ENCODE data around the gene TMEM185B.

TMEM185B gene

DNA sequence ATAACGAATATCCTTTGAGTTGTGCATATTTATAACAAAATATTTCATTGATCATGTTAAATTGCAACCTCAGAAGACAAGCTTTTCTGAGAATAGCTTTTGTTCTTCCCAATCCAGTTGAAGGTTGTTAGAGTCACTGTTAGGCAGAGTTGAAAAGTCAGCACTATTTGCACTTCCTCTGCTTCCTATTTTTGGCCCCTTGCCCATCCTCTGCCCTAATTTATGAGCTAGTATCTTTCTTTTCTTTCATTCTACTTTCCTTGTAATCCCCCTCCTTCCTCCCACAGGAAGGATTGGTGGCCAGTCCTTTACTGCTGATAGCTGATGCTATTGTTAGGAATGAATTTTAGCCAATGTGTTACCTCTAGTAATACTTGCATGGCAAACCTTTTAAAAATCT, 34.3 kb upstream of the TMEM185B start:
- no peaks in the 10 kb centered on the region for H3K27me3 Mint-ChIP-seq
- no peak overlapping the region for H3K4me3 Mint-ChIP-seq
- peak overlapping the region in 1 of 2 donors; percentile 11 for H3K27ac Mint-ChIP-seq
- ATAC-seq (replicated peaks), result no peak
- peaks cover 10% of the 10 kb centered on the region for H3K36me3 Mint-ChIP-seq (ENCODE audit: insufficient read depth)
- no peak for DNase-seq
- H3K9me3 Mint-ChIP-seq, result peaks cover 2 to 7% of the 10 kb centered on the region in 2 donors
- peaks cover 44 to 52% of the 10 kb centered on the region in 2 donors for H3K4me1 Mint-ChIP-seq (ENCODE audit: low read depth in 2 of 2)

DNA sequence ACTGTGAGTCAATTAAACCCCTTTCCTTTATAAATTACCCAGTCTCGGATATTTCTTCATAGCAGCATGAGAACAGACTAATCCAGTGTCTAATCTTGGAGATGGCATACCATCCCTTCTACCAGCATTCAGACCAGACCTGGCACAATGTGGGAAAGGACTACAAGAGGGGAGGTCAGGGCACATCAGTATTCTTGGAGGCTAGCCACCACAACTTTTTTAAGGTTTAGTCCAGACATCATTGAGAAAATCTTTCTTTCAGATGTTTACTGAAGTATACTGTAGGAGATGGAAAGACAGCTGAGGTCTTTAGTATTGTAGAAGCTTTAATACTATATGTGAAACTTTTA, 33.4 kb upstream of the TMEM185B start:
- no peak for ATAC-seq (replicated peaks)
- Mint-ChIP-seq H3K36me3 (ENCODE audit: insufficient read depth) (peaks cover 14% of the 10 kb centered on the region), H3K27ac (no peak overlapping the region), H3K4me3 (no peak overlapping the region), H3K4me1 (ENCODE audit: low read depth in 2 of 2) (peaks cover 53 to 59% of the 10 kb centered on the region in 2 donors), H3K27me3 (no peaks in the 10 kb centered on the region), H3K9me3 (peaks cover 2 to 7% of the 10 kb centered on the region in 2 donors)
- DNase-seq, result no peak

DNA sequence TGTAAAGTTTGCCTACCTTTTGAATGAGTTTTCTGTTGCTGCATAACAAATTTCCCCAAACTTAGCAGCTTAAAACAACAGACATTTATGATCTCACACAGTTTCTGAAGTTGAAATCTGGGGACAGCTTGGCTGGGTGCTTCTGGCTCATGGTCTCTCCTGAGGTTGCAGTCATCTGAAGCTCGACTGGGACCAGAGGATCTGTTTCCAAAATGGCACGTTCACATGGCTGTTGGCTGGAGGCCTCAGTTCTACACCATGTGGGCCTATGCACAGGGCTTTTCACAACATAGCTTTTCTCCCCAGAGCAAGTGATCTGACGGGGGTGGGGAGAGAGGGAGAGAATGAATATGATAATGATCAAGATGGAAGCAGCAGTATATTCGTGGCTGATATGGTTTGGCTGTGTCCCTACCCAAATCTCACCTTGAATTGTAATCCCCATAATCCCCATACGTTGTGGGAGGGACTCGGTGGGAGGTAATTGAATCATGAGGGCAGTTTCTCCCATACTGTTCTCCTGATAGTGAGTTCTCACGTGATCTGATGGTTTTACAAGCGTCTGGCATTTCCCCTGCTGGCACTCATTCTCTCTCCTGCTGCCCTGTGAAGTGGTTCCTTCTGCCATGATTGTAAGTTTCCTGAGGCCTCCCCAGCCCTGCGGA, 32.9 kb upstream of the TMEM185B start:
- ATAC-seq (replicated peaks) (no peak), DNase-seq (no peak)
- H3K27ac Mint-ChIP-seq, result no peak overlapping the region
- no peak overlapping the region for H3K4me3 Mint-ChIP-seq
- peaks cover 14% of the 10 kb centered on the region for H3K36me3 Mint-ChIP-seq (ENCODE audit: insufficient read depth)
- H3K9me3 Mint-ChIP-seq, result peaks cover 2 to 7% of the 10 kb centered on the region in 2 donors
- no peaks in the 10 kb centered on the region for H3K27me3 Mint-ChIP-seq
- peaks cover 55 to 61% of the 10 kb centered on the region in 2 donors for H3K4me1 Mint-ChIP-seq (ENCODE audit: low read depth in 2 of 2)

DNA sequence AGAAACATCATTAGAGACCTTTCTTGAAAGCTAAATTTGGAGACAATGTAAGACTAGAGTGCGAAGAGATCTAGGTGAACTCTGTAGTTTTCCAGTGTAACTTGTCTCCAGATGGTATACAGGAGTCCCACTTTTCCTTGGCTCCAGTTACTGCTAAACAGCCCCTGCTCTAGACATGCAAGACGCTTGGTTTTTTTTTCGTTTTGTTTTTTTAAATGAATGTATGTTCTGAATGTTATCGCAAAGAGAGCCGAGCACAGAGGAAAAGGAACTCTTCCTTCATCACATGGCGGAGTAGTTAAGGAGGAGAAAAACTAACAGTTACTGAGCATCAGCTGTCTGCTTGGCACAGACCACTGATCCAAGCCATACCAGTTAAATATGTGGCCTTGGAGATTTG, 31.9 kb upstream of the TMEM185B start:
- Mint-ChIP-seq H3K9me3 (peaks cover under 1 to 1% of the 10 kb centered on the region in 2 donors), H3K4me3 (peak overlapping the region; percentile 60 to 98), H3K27me3 (peaks cover 0 to 3% of the 10 kb centered on the region in 2 donors), H3K27ac (peak overlapping the region in 1 of 2 donors; percentile 9), H3K36me3 (ENCODE audit: insufficient read depth) (peaks cover 14% of the 10 kb centered on the region), H3K4me1 (ENCODE audit: low read depth in 2 of 2) (peaks cover 49 to 61% of the 10 kb centered on the region in 2 donors)
- ATAC-seq (replicated peaks) (no peak), DNase-seq (no peak)

DNA sequence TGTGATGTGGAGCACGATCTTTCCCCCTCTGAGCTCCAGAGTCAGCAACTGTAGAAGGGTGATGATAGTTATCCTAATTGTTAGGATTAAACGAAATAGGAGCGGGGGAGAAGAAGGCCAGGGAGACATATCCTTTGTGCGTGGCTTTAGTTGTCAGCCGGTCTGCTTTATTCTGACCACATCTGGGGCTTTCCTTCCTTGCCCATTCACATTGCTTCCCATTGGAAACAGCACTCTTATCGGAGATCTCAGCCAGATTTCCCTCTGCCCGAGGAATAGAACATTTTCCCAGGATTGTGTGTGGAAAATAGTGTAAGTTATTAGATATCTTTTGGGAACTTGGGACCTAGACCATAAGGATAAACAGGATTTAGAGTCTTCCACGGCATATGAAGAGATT, 31.0 kb upstream of the TMEM185B start:
- Mint-ChIP-seq H3K4me3 (peak overlapping the region; percentile 98 to 100), H3K9me3 (no peaks in the 10 kb centered on the region), H3K27ac (peak overlapping the region; percentile 97 to 98), H3K4me1 (ENCODE audit: low read depth in 2 of 2) (peaks cover 49 to 61% of the 10 kb centered on the region in 2 donors), H3K27me3 (peaks cover 0 to 8% of the 10 kb centered on the region in 2 donors), H3K36me3 (ENCODE audit: insufficient read depth) (peaks cover 14% of the 10 kb centered on the region)
- DNase-seq, result no peak
- no peak for ATAC-seq (replicated peaks)

DNA sequence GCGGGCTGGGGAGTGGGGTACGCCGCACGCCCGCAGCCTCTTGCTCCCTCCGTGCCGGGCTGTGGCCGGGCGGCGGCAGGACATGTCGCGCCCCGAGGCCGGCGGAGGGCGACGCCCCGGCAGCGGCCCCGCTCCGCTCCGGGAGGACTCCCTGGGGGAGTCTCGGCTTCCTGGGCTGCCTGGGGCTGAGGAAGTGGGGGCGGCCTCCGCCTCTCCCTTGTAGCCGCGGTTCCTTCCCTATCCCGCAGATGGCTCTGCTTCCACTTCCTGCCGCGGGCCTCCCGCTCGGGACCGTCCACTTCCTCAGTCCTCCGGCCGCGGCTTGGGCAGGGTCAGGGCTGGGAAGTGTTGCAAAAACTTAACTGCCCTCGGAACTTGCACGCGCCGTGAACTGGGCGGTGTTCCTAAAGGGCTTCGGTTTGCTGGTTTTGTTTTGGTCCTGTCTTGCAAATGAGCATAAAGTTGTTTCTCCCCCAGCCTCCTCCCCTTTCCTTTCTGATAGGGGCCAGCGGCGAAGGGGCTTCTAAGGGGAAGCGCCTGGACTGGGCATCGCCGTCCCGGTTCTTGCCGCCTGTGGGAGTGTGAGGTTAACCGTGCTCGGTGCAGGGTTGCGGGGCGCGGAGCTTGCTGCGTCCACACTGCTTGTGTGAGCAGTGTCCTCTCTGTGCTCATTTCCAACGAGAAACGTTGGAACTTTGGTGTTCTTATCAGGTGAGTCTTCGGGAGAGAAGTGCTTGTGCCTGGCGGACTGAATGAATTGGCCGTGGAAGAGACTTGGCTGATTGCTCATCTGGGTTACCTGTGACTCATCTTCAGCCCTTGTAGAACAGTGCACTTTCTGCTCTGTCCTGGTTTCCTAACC, 30.1 kb upstream of the TMEM185B start:
- H3K36me3 Mint-ChIP-seq (ENCODE audit: insufficient read depth), result peaks cover 14% of the 10 kb centered on the region
- ATAC-seq (replicated peaks) (peak; percentile 26), DNase-seq (peak in 2 of 3 experiments; percentile 5 to 28)
- no peaks in the 10 kb centered on the region for H3K9me3 Mint-ChIP-seq
- peak overlapping the region; percentile 98 to 100 for H3K4me3 Mint-ChIP-seq
- H3K27me3 Mint-ChIP-seq, result peaks cover 5 to 14% of the 10 kb centered on the region in 2 donors
- peaks cover 46 to 57% of the 10 kb centered on the region in 2 donors for H3K4me1 Mint-ChIP-seq (ENCODE audit: low read depth in 2 of 2)
- H3K27ac Mint-ChIP-seq, result peak overlapping the region; percentile 97 to 98

DNA sequence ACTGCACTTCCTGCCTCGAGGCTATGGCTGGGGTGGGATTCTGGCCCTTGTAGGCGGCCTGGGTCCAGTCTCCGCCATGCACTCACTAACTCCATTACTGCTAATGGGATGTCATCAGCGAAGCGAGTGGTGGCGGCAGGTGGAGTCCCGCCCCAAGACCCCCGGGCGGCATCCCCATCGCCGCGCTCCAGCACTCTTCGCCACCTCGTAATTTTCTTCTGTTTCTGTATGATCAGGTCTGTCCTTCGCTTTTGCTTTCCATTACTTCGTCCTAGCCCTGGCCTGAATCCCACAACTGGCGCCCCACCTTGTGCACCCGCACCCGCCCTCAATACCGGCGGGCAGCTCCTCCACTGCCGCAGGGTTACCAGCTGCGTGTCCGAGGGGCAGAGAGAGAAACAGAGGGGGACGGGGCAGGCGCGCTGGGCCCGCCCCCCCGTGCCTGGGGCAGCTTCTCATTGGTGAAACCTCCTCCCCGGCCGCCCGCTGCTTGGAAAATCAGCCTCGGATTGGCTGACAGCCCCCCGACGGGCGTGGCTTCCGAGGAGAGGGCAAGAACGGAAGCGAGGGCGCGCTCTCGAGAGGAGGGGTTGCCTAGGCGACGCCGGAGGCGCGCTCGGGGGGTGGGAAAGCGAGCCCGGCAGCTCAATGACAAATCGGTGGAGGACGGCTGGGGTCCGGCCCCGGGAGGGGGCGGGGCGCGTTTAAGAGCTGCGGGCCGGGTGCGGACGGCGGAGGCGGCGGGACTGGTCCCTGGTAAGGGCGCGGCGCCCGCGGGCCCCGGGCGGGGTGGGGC, 29.2 kb upstream of the TMEM185B start, which contains the start of gene RALB:
Gene RALB, plus strand, starts transcription at position 628 of the 796 bp plus-strand sequence. CDS start 25,813 bp downstream, outside the sequence.
- H3K27ac Mint-ChIP-seq, result peak within 1 kb of the TSS; percentile 97 to 98
- peak; percentile 90 for ATAC-seq (replicated peaks)
- peaks cover 39 to 48% of the 10 kb centered on the region in 2 donors for H3K4me1 Mint-ChIP-seq (ENCODE audit: low read depth in 2 of 2)
- H3K9me3 Mint-ChIP-seq, result no peaks in the 10 kb centered on the region
- H3K36me3 Mint-ChIP-seq (ENCODE audit: insufficient read depth), result peaks cover 14% of the 10 kb centered on the region
- peak; percentile 98 to 99 (median 99) for DNase-seq
- peak within 1 kb of the TSS; percentile 98 to 100 for H3K4me3 Mint-ChIP-seq
- peaks cover 13 to 23% of the 10 kb centered on the region in 2 donors for H3K27me3 Mint-ChIP-seq

DNA sequence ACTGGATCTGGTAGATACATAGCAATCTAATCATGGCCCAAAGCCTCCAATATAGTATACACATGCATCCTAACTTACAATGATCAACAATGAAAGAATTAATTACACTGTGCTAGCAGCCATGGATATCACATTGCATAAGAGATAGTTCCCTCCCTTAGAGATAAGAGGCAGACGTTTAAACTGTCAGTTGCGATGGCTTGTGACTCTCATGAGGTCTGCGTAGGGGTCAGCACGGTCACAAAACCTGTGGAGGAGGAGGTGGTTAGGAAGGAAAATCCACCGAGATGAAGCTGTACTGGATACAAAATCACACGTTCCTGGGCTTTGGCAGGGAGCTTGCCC, 28.7 kb upstream of the TMEM185B start:
- Mint-ChIP-seq H3K4me1 (ENCODE audit: low read depth in 2 of 2) (peaks cover 39 to 44% of the 10 kb centered on the region in 2 donors), H3K9me3 (no peaks in the 10 kb centered on the region), H3K27ac (peak overlapping the region; percentile 97 to 98), H3K27me3 (peaks cover 18 to 28% of the 10 kb centered on the region in 2 donors), H3K36me3 (ENCODE audit: insufficient read depth) (peaks cover 14% of the 10 kb centered on the region), H3K4me3 (peak overlapping the region; percentile 98 to 100)
- no peak for DNase-seq
- ATAC-seq (replicated peaks), result no peak

DNA sequence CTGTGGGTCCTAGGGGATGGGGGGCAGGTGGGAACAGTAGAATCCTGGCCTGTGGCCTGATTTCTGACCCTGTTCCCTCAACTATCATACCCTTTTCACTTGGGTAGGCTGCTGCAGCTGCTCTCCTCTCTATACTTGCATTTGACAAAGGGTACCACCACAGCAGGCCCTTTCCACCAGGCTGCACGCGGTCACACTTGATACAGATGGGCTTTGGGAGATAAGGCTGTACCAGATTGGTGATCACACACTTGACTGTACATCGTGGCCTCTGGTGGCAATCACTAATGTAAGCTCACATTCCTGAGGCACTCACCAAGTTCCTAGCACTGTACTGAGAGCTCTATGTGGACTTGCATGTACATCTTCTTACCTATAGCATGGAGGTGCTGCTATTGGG, 27.9 kb upstream of the TMEM185B start:
- Mint-ChIP-seq H3K9me3 (no peaks in the 10 kb centered on the region), H3K27ac (no peak overlapping the region), H3K27me3 (peaks cover 25 to 36% of the 10 kb centered on the region in 2 donors), H3K4me3 (no peak overlapping the region), H3K36me3 (ENCODE audit: insufficient read depth) (peaks cover 14% of the 10 kb centered on the region), H3K4me1 (ENCODE audit: low read depth in 2 of 2) (peaks cover 33 to 38% of the 10 kb centered on the region in 2 donors)
- ATAC-seq (replicated peaks) (no peak), DNase-seq (no peak)

DNA sequence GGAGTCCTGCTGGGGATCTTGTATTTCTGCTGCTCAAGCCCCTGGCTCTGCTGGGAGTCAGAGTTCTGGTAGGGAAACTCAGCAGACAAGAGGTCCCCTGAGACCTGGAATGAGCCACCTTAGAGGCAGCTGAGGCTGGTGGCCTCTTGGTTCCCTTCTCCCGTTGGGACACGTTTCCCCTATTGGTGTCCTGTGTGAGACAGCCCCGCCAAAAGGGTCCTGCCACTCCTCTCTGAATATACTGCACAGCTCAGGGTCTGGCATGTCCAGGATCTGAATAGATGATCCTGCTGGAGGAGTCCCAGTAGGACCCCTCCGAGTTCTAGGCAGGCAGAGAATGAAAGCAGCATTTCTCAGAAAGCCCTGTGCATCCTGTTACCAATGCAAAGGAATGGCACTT, 27.4 kb upstream of the TMEM185B start:
- DNase-seq (no peak), ATAC-seq (replicated peaks) (no peak)
- Mint-ChIP-seq H3K27me3 (peaks cover 25 to 37% of the 10 kb centered on the region in 2 donors), H3K36me3 (ENCODE audit: insufficient read depth) (peaks cover 14% of the 10 kb centered on the region), H3K4me1 (ENCODE audit: low read depth in 2 of 2) (peaks cover 30 to 34% of the 10 kb centered on the region in 2 donors), H3K9me3 (no peaks in the 10 kb centered on the region), H3K4me3 (no peak overlapping the region), H3K27ac (no peak overlapping the region)

DNA sequence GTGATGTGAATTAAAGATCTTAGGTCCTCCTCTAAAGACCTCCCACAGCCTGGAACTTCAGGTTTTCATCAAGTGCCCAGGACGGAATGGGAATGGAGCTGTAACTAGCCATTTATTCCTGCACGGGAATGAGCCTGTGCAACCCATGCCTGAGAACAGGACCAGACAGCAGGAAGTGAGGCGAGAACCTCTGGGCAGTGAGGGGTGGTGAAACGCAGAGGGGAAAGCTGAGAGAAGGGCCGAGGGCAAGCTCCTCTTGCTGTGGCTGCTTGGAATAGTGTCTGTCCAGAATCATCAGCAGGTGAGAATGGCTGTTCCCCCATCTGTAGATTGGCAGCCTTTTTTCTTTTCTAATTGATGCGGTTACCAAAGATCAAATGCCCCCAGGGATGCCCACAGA, 24.7 kb upstream of the TMEM185B start:
- Mint-ChIP-seq H3K27ac (no peak overlapping the region), H3K4me1 (ENCODE audit: low read depth in 2 of 2) (peaks cover 10 to 12% of the 10 kb centered on the region in 2 donors), H3K4me3 (no peak overlapping the region), H3K27me3 (peaks cover 25 to 37% of the 10 kb centered on the region in 2 donors), H3K9me3 (no peaks in the 10 kb centered on the region), H3K36me3 (ENCODE audit: insufficient read depth) (peaks cover 7% of the 10 kb centered on the region)
- ATAC-seq (replicated peaks) (no peak), DNase-seq (no peak)

DNA sequence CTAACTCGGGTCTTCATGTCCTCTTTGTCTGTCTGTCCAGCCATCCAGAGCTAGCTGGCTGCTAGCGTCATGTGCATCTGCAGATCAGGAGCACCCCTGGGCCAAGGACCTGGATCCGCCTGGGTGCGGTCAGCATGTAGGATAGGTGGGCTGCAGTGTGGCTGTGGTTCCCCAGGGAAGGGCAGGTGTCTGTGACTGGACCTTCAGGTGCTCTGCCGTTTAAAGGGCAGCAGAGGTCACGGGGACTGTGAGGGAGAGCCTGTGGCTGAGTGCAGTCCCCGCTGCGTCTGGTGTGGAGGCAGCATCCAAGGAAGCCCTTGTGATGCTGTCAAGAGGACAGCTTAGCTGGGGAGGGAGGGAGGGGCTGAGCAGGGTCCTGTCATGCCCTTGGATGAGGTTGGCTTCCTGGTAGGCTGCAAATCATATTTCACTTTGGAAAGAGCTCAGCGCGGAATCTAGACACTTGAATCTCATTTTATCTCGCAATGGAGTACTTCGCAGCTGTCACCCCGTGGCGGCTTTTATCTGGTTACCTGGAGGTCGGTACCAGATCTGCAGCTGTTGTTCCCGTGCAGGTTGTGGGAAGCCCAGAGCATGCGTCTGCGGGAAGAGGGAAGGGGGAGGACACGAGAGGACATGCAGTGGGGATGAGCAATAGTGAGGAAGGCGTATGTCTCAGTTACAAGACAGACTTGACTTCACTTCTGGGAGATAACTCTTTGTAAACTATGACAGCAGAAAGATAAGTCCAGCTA, 23.5 kb upstream of the TMEM185B start:
- Mint-ChIP-seq H3K27me3 (peaks cover 25 to 37% of the 10 kb centered on the region in 2 donors), H3K36me3 (ENCODE audit: insufficient read depth) (no peaks in the 10 kb centered on the region), H3K4me3 (no peak overlapping the region), H3K27ac (no peak overlapping the region), H3K4me1 (ENCODE audit: low read depth in 2 of 2) (peaks cover 2 to 5% of the 10 kb centered on the region in 2 donors), H3K9me3 (no peaks in the 10 kb centered on the region)
- ATAC-seq (replicated peaks) (no peak), DNase-seq (no peak)
